WERI-Rb-1 (cell line): ENCODE results near the gene PADI6.

ENCODE experiments used
- DNase-seq: peaks from one replicate; pipeline ENCODE4 v3.0.0-alpha.2; 2020
- H3K27ac ChIP-seq: fragments of 250-450 bp; sonication (Bioruptor Pico); 2 replicates; pipeline ENCODE4 v1.5.1; 2020; ENCODE audit warnings: mild to moderate bottlenecking, moderate library complexity
- H3K27me3 ChIP-seq: fragments of 250-450 bp; sonication (Bioruptor Pico); 2 replicates; pipeline ENCODE4 v1.5.1; 2021; ENCODE audit warnings: mild to moderate bottlenecking, low read depth, moderate library complexity; ENCODE audit not compliant: insufficient read depth, severe bottlenecking
- H3K36me3 ChIP-seq: fragments of 250-450 bp; sonication (Bioruptor Pico); 2 replicates; pipeline ENCODE4 v1.5.1; 2020; ENCODE audit warnings: mild to moderate bottlenecking, moderate library complexity
- H3K4me3 ChIP-seq: 2 replicates; pipeline ENCODE4 v1.5.1; 2011; ENCODE audit warnings: low read depth, mild to moderate bottlenecking, control low read depth, low read length
- H3K9me3 ChIP-seq: fragments of 250-450 bp; sonication (Bioruptor Pico); 2 replicates; pipeline ENCODE4 v1.5.1; 2021; ENCODE audit warnings: mild to moderate bottlenecking, moderate library complexity; ENCODE audit not compliant: severe bottlenecking
- CTCF ChIP-seq: IDR thresholded peaks from 2 replicates; pipeline ENCODE4 v1.5.1; 2011; ENCODE audit warnings: low read depth, mild to moderate bottlenecking, control low read depth, inconsistent platforms, low read length

PADI6 gene

GRCh38 chr1:17347769-17348592 is 24.0 kb upstream of the PADI6 start:
- Histone ChIP-seq H3K27ac (no peak overlapping the region), H3K27me3 (no peaks in the 10 kb centered on the region), H3K9me3 (no peaks in the 10 kb centered on the region), H3K4me3 (no peak overlapping the region), H3K36me3 (no peaks in the 10 kb centered on the region)
- no peak for DNase-seq
- no peak for TF ChIP-seq CTCF

GRCh38 chr1:17348593-17349234 is 23.3 kb upstream of the PADI6 start:
- Histone ChIP-seq H3K27me3 (no peaks in the 10 kb centered on the region), H3K36me3 (no peaks in the 10 kb centered on the region), H3K4me3 (no peak overlapping the region), H3K9me3 (no peaks in the 10 kb centered on the region), H3K27ac (no peak overlapping the region)
- no peak for DNase-seq
- TF ChIP-seq CTCF = no peak

- TF ChIP-seq CTCF = no peak
- H3K9me3 ChIP-seq = no peaks in the 10 kb centered on the region
- H3K27me3 ChIP-seq = no peaks in the 10 kb centered on the region
- no peaks in the 10 kb centered on the region for H3K36me3 ChIP-seq
- no peak for DNase-seq
- H3K27ac ChIP-seq = no peak overlapping the region
- H3K4me3 ChIP-seq = no peak overlapping the region
These were observed 21.9 kb upstream of the PADI6 start for GRCh38 chr1:17350083-17350482.

- H3K36me3 ChIP-seq = no peaks in the 10 kb centered on the region
- H3K27ac ChIP-seq = no peak overlapping the region
- TF ChIP-seq CTCF = no peak
- no peaks in the 10 kb centered on the region for H3K9me3 ChIP-seq
- no peak for DNase-seq
- H3K27me3 ChIP-seq = no peaks in the 10 kb centered on the region
- H3K4me3 ChIP-seq = no peak overlapping the region
These were observed 21.0 kb upstream of the PADI6 start for GRCh38 chr1:17350928-17351446.

- TF ChIP-seq CTCF = no peak
- DNase-seq = no peak
- Histone ChIP-seq H3K36me3 (no peaks in the 10 kb centered on the region), H3K9me3 (no peaks in the 10 kb centered on the region), H3K27ac (no peak overlapping the region), H3K27me3 (no peaks in the 10 kb centered on the region), H3K4me3 (no peak overlapping the region)
These were observed 20.2 kb upstream of the PADI6 start for GRCh38 chr1:17351598-17352324.
